DOHH2 (cell line): ENCODE measurements around the gene APOD.

ENCODE experiments used
- H3F3A ChIP-seq: fragments of 200-600 bp; sonication (generic), shearing (Covaris generic); 2 replicates; pipeline ENCODE4 v1.6.0; 2016; ENCODE audit warnings: antibody characterized with exemption, mild to moderate bottlenecking; ENCODE audit not compliant: control insufficient read depth, insufficient read depth
- H3K27ac ChIP-seq: fragments of 200-600 bp; sonication (generic); 2 replicates; pipeline ENCODE4 v1.5.1; 2014; ENCODE audit warnings: low read depth, mild to moderate bottlenecking, low read length, moderate library complexity
- H3K27me3 ChIP-seq: fragments of 200-600 bp; sonication (generic); 2 replicates; pipeline ENCODE4 v1.6.1; 2014; ENCODE audit warnings: mild to moderate bottlenecking, low read length, mixed read lengths; ENCODE audit not compliant: control insufficient read depth
- H3K36me3 ChIP-seq: fragments of 200-600 bp; sonication (generic); 2 replicates; pipeline ENCODE4 v1.6.1; 2014; ENCODE audit warnings: mild to moderate bottlenecking, low read length, moderate library complexity, mixed read lengths; ENCODE audit not compliant: control insufficient read depth
- H3K4me1 ChIP-seq: fragments of 200-600 bp; sonication (generic); 2 replicates; pipeline ENCODE4 v1.6.1; 2014; ENCODE audit warnings: mild to moderate bottlenecking, low read length, mixed read lengths; ENCODE audit not compliant: control insufficient read depth
- H3K4me2 ChIP-seq: fragments of 200-600 bp; sonication (generic); 2 replicates; pipeline ENCODE4 v1.6.0; 2014; ENCODE audit warnings: mild to moderate bottlenecking, low read length, moderate library complexity
- H3K4me3 ChIP-seq: fragments of 200-600 bp; sonication (generic); 2 replicates; pipeline ENCODE4 v1.5.1; 2014; ENCODE audit warnings: mild to moderate bottlenecking, low read length, mixed read lengths
- H3K79me2 ChIP-seq: fragments of 200-600 bp; sonication (generic); 2 replicates; pipeline ENCODE4 v1.6.1; 2014; ENCODE audit warnings: mild to moderate bottlenecking, low read length, mixed read lengths; ENCODE audit not compliant: control insufficient read depth
- H3K9me2 ChIP-seq: fragments of 200-600 bp; sonication (generic); replicated peaks from 2 replicates; pipeline ENCODE4 v1.6.1; 2014; ENCODE audit warnings: mild to moderate bottlenecking, low read length, mixed read lengths; ENCODE audit not compliant: control insufficient read depth
- H3K9me3 ChIP-seq: fragments of 200-600 bp; sonication (generic); 2 replicates; pipeline ENCODE4 v1.6.1; 2014; ENCODE audit warnings: antibody characterized with exemption, low read length, mixed read lengths; ENCODE audit not compliant: control insufficient read depth, insufficient read depth
- H4K20me1 ChIP-seq: fragments of 200-600 bp; sonication (generic); 2 replicates; pipeline ENCODE4 v1.6.0; 2014; ENCODE audit warnings: low read depth, mild to moderate bottlenecking, antibody characterized with exemption, low read length, moderate library complexity; ENCODE audit not compliant: control insufficient read depth, insufficient read depth
- EZH2phosphoT487 ChIP-seq: fragments of 200-600 bp; sonication (generic); IDR thresholded peaks from 2 replicates; pipeline ENCODE4 v1.6.1; 2017; ENCODE audit warnings: borderline replicate concordance, mild to moderate bottlenecking, antibody characterized with exemption, low read length, moderate library complexity, mixed read lengths
- TF ChIP-seq, protein P1 (sequence below): fragments of 200-600 bp; sonication (generic); IDR thresholded peaks from one replicate; pipeline ENCODE4 v1.5.1; 2014; ENCODE audit warnings: antibody characterized with exemption, mild to moderate bottlenecking, low read depth, low read length; ENCODE audit not compliant: poor library complexity, severe bottlenecking

Gene APOD

GRCh38 chr3:195577645-195578177, 6.0 kb downstream of the APOD start:
- Histone ChIP-seq H3K27me3 (no peaks in the 10 kb centered on the region), H3K4me3 (no peak overlapping the region), H4K20me1 (no peaks in the 10 kb centered on the region), H3K4me1 (no peaks in the 10 kb centered on the region), H3K9me3 (no peaks in the 10 kb centered on the region), H3K4me2 (no peak overlapping the region), H3K9me2 (no peaks in the 10 kb centered on the region), H3K36me3 (no peaks in the 10 kb centered on the region), H3K27ac (no peak overlapping the region), H3F3A (no peaks in the 10 kb centered on the region), H3K79me2 (no peaks in the 10 kb centered on the region)
- TF ChIP-seq EZH2phosphoT487: no peak
- TF ChIP-seq, protein P1, sequence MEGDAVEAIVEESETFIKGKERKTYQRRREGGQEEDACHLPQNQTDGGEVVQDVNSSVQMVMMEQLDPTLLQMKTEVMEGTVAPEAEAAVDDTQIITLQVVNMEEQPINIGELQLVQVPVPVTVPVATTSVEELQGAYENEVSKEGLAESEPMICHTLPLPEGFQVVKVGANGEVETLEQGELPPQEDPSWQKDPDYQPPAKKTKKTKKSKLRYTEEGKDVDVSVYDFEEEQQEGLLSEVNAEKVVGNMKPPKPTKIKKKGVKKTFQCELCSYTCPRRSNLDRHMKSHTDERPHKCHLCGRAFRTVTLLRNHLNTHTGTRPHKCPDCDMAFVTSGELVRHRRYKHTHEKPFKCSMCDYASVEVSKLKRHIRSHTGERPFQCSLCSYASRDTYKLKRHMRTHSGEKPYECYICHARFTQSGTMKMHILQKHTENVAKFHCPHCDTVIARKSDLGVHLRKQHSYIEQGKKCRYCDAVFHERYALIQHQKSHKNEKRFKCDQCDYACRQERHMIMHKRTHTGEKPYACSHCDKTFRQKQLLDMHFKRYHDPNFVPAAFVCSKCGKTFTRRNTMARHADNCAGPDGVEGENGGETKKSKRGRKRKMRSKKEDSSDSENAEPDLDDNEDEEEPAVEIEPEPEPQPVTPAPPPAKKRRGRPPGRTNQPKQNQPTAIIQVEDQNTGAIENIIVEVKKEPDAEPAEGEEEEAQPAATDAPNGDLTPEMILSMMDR: no peak

GRCh38 chr3:195574497-195575304, 9.0 kb downstream of the APOD start:
- Histone ChIP-seq H3K79me2 (no peaks in the 10 kb centered on the region), H4K20me1 (no peaks in the 10 kb centered on the region), H3K36me3 (no peaks in the 10 kb centered on the region), H3K4me3 (no peak overlapping the region), H3K27me3 (no peaks in the 10 kb centered on the region), H3K4me2 (no peak overlapping the region), H3F3A (no peaks in the 10 kb centered on the region), H3K27ac (no peak overlapping the region), H3K9me3 (no peaks in the 10 kb centered on the region), H3K4me1 (peaks cover 7% of the 10 kb centered on the region), H3K9me2 (no peaks in the 10 kb centered on the region)
- TF ChIP-seq EZH2phosphoT487: no peak
- TF ChIP-seq, protein P1: no peak

- no peak overlapping the region for H3K4me2 ChIP-seq
- H3K4me3 ChIP-seq: no peak overlapping the region
- H3K9me3 ChIP-seq: no peaks in the 10 kb centered on the region
- H3K27me3 ChIP-seq: no peaks in the 10 kb centered on the region
- H3F3A ChIP-seq: no peaks in the 10 kb centered on the region
- no peaks in the 10 kb centered on the region for H3K36me3 ChIP-seq
- no peak overlapping the region for H3K27ac ChIP-seq
- no peaks in the 10 kb centered on the region for H4K20me1 ChIP-seq
- H3K79me2 ChIP-seq: no peaks in the 10 kb centered on the region
- H3K9me2 ChIP-seq: no peaks in the 10 kb centered on the region
- TF ChIP-seq, protein P1: no peak
- no peak for TF ChIP-seq EZH2phosphoT487
- peaks cover 9% of the 10 kb centered on the region for H3K4me1 ChIP-seq
Observed at GRCh38 chr3:195573611-195574496, 9.9 kb downstream of the APOD start.
